ENCODE measurements around the gene DNAJC16. TPM values are rescaled to one million over a fixed set of nuclear protein-coding genes. Genes with fewer than 3 reads are reported as not detected.
A peak's percentile ranks its signal among the peaks of the same experiment; 100 is the strongest.

The DNAJC16 gene
- total RNA-seq, 1 donor from 2014 or later: 33.6 TPM

- Histone ChIP-seq H3K27me3 (peaks cover 21% of the 10 kb centered on the region), H3K79me2 (ENCODE audit: low read depth) (no peaks in the 10 kb centered on the region), H2AFZ (replicated peaks) (no peak overlapping the region), H3K9ac (no peak overlapping the region), H3F3A (ENCODE audit: low read depth) (no peaks in the 10 kb centered on the region), H3K9me3 (ENCODE audit: low read depth) (no peaks in the 10 kb centered on the region), H4K20me1 (ENCODE audit: low read depth) (no peaks in the 10 kb centered on the region), H3K27ac (no peak overlapping the region), H3K36me3 (no peaks in the 10 kb centered on the region), H3K4me2 (no peak overlapping the region), H3K4me1 (no peaks in the 10 kb centered on the region), H3K4me3 (no peak overlapping the region)
- no peak for TF ChIP-seq EZH2phosphoT487 (IDR thresholded peaks at IDR 0.05)
- no peak for TF ChIP-seq CTCF (IDR thresholded peaks at IDR 0.05)
- no peak for TF ChIP-seq EZH2 (IDR thresholded peaks at IDR 0.05)
- Mint-ChIP-seq H3K36me3 (no peaks in the 10 kb centered on the region), H3K9me3 (no peaks in the 10 kb centered on the region), H3K27ac (no peak overlapping the region), H3K4me1 (no peaks in the 10 kb centered on the region), H3K4me3 (no peak overlapping the region), H3K27me3 (ENCODE audit: insufficient read depth, low read depth) (peaks cover 2% of the 10 kb centered on the region)
- DNase-seq (ENCODE audit: low spot score): no peak
Observed at GRCh38 chr1:15609631-15610030, 83.0 kb downstream of the DNAJC16 start.

GRCh38 chr1:15610167-15610566 is 83.5 kb downstream of the DNAJC16 start:
- H4K20me1 ChIP-seq (ENCODE audit: low read depth): no peaks in the 10 kb centered on the region
- H3K36me3 Mint-ChIP-seq: no peaks in the 10 kb centered on the region
- H3K4me1 Mint-ChIP-seq: no peaks in the 10 kb centered on the region
- no peak for DNase-seq (ENCODE audit: low spot score)
- H3K27ac ChIP-seq: no peak overlapping the region
- H3K27ac Mint-ChIP-seq: no peak overlapping the region
- H3K9me3 Mint-ChIP-seq: no peaks in the 10 kb centered on the region
- H3K79me2 ChIP-seq (ENCODE audit: low read depth): no peaks in the 10 kb centered on the region
- no peaks in the 10 kb centered on the region for H3F3A ChIP-seq (ENCODE audit: low read depth)
- no peaks in the 10 kb centered on the region for H3K4me1 ChIP-seq
- no peaks in the 10 kb centered on the region for H3K36me3 ChIP-seq
- no peak overlapping the region for H3K9ac ChIP-seq
- H3K27me3 Mint-ChIP-seq (ENCODE audit: insufficient read depth, low read depth): peaks cover 2% of the 10 kb centered on the region
- H3K4me3 Mint-ChIP-seq: no peak overlapping the region
- peaks cover 17% of the 10 kb centered on the region for H3K27me3 ChIP-seq
- no peak for TF ChIP-seq EZH2phosphoT487 (IDR thresholded peaks at IDR 0.05)
- no peak for TF ChIP-seq EZH2 (IDR thresholded peaks at IDR 0.05)
- no peak for TF ChIP-seq CTCF (IDR thresholded peaks at IDR 0.05)
- H3K4me3 ChIP-seq: no peak overlapping the region
- no peak overlapping the region for H3K4me2 ChIP-seq
- no peak overlapping the region for H2AFZ ChIP-seq (replicated peaks)
- H3K9me3 ChIP-seq (ENCODE audit: low read depth): no peaks in the 10 kb centered on the region

- H3K4me2 ChIP-seq: peak overlapping the region; percentile 87
- no peaks in the 10 kb centered on the region for H3K9me3 ChIP-seq (ENCODE audit: low read depth)
- peak overlapping the region; percentile 74 for H2AFZ ChIP-seq (replicated peaks)
- H3K27me3 ChIP-seq: no peaks in the 10 kb centered on the region
- H3K4me1 ChIP-seq: peaks cover 18% of the 10 kb centered on the region
- TF ChIP-seq CTCF (IDR thresholded peaks at IDR 0.05) (no peak), EZH2phosphoT487 (IDR thresholded peaks at IDR 0.05) (no peak), EZH2 (IDR thresholded peaks at IDR 0.05) (no peak)
- H3K9ac ChIP-seq: no peak overlapping the region
- H3K36me3 ChIP-seq: no peaks in the 10 kb centered on the region
- DNase-seq (ENCODE audit: low spot score): peak; percentile 42
- Mint-ChIP-seq H3K36me3 (no peaks in the 10 kb centered on the region), H3K27ac (peak overlapping the region; percentile 81), H3K9me3 (no peaks in the 10 kb centered on the region), H3K27me3 (ENCODE audit: insufficient read depth, low read depth) (peaks cover 12% of the 10 kb centered on the region), H3K4me3 (peak overlapping the region; percentile 96), H3K4me1 (peaks cover 24% of the 10 kb centered on the region)
- H3K4me3 ChIP-seq: peak overlapping the region; percentile 84
- H3F3A ChIP-seq (ENCODE audit: low read depth): peaks cover 21% of the 10 kb centered on the region
- no peak overlapping the region for H3K27ac ChIP-seq
- H3K79me2 ChIP-seq (ENCODE audit: low read depth): peaks cover 41% of the 10 kb centered on the region
- peaks cover 20% of the 10 kb centered on the region for H4K20me1 ChIP-seq (ENCODE audit: low read depth)
Observed at GRCh38 chr1:15616373-15617172, 89.9 kb downstream of the DNAJC16 start.

Data from neural progenitor cell (in vitro differentiated cells).